Measurements from ENCODE around the gene PTGER4.
"Not testable (repeated sequence)": the region's sequence is repeated elsewhere in the genome, so short reads cannot be mapped to it uniquely, and the experiment has no call there.

The PTGER4 gene

DNA sequence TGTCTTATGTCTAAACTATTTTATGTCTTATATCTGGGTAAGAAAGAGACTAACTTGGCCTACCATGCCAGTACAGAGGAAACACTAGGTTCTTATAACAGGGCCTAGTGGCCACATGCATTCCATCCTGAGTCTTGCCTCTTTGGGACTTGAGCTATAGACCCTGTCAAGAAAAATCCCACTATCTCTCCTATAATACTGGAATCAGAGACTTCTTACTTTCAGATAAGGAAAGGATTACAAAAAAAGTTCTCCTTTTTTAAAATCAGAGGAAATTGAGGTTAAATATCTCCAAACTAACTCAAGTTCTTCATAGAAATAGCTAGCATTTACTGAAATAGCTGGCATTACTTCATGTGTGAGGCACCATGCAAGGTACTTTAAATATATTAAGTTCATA lies 34.3 kb downstream of the PTGER4 start:
- in situ Hi-C loops (cut with HindIII; ENCODE audit: low sequenced_read_pairs): no loop called here
- no peak for DNase-seq (ENCODE audit: low read depth)
- no peak overlapping the region for H3K4me3 ChIP-seq (ENCODE audit: low read depth, low read length)
- TF ChIP-seq, protein P1, sequence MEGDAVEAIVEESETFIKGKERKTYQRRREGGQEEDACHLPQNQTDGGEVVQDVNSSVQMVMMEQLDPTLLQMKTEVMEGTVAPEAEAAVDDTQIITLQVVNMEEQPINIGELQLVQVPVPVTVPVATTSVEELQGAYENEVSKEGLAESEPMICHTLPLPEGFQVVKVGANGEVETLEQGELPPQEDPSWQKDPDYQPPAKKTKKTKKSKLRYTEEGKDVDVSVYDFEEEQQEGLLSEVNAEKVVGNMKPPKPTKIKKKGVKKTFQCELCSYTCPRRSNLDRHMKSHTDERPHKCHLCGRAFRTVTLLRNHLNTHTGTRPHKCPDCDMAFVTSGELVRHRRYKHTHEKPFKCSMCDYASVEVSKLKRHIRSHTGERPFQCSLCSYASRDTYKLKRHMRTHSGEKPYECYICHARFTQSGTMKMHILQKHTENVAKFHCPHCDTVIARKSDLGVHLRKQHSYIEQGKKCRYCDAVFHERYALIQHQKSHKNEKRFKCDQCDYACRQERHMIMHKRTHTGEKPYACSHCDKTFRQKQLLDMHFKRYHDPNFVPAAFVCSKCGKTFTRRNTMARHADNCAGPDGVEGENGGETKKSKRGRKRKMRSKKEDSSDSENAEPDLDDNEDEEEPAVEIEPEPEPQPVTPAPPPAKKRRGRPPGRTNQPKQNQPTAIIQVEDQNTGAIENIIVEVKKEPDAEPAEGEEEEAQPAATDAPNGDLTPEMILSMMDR (IDR thresholded peaks at IDR 0.05; ENCODE audit: low read depth, low read length, missing control alignments): no peak

DNA sequence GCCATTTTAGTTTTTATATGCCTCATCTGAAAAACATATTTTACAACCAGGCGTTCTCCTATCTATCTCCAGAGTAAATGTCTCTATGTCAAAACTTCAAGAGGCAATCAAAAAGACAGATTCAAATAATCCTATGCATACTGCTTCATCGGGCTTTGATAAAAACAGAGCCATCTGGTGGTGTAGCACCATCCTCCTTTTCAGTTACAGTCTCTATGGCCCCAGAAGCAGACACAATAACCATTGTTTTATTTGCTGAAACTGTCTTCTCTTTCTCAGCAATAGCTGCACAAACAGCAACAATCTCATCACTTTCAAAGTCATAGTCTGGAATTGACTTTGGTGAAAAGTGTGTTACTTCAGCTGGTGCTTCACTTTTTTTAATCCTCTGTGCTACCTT lies 36.3 kb downstream of the PTGER4 start:
- H3K4me3 ChIP-seq (ENCODE audit: low read depth, low read length): no peak overlapping the region
- in situ Hi-C loops (cut with HindIII; ENCODE audit: low sequenced_read_pairs): no loop called here
- TF ChIP-seq, protein P1 (IDR thresholded peaks at IDR 0.05; ENCODE audit: low read depth, low read length, missing control alignments): peak; percentile 39
- DNase-seq (ENCODE audit: low read depth): no peak

DNA sequence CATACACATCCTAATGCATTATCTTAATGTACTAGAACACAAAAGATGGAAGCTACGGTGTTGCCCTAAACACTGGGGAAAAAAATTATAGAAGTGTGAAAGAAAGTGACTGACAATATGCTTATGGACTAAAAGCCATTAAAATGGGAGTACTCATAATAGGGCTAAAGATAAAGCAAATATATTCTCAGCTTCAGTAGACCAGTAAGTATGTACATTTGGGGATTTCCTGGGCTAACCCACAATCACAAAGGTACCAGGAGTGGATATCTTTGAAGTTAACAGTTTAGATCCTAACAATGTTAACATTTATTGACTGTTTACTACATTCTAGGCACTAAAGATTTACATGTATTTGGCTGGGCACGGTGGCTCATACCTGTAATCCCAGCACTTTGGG lies 36.9 kb downstream of the PTGER4 start:
- no peak overlapping the region for H3K4me3 ChIP-seq (ENCODE audit: low read depth, low read length)
- DNase-seq (ENCODE audit: low read depth): no peak
- TF ChIP-seq, protein P1 (IDR thresholded peaks at IDR 0.05; ENCODE audit: low read depth, low read length, missing control alignments): no peak
- in situ Hi-C loops (cut with HindIII; ENCODE audit: low sequenced_read_pairs): no loop called here

DNA sequence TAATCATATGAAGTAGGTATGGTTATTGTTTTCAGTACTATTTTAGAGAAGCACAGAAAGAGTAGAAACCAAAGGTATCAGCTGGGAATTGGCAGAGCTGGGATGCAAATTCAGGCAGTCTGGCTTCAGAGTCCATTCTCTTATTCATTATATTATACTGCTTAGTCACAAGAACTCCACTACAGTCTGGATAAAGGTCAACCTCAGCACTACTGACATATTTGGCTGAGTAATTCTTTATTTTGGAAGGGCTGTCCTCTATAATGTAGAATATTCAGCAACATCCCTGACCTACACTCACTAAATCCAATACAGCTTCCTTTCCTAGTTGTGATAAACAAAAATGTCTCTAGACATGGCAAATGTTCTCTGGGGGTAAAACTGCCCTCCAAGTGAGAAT lies 37.6 kb downstream of the PTGER4 start:
- H3K4me3 ChIP-seq (ENCODE audit: low read depth, low read length): no peak overlapping the region
- DNase-seq (ENCODE audit: low read depth): peak; percentile 49
- TF ChIP-seq, protein P1 (IDR thresholded peaks at IDR 0.05; ENCODE audit: low read depth, low read length, missing control alignments): no peak
- in situ Hi-C loops (cut with HindIII; ENCODE audit: low sequenced_read_pairs): no loop called here

DNA sequence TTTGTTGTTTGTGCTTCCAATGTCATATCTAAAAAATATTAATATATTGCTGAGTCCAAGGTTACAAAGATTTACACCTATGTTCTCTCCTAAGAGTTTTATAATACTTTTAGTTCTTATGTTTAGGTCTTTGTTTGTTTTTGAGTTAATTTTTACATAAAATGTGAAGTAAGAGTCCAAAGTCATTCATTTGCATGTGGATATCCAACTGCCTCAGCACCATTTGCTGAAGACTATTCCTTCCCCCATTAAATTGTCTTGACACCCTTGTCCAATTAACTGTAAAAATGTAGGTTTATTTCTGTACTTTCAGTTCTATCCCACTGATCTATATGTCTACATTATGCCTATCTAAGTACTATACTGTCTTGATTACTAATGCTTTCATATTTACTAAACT lies 40.4 kb downstream of the PTGER4 start:
- TF ChIP-seq, protein P1 (IDR thresholded peaks at IDR 0.05; ENCODE audit: low read depth, low read length, missing control alignments): no peak
- in situ Hi-C loops (cut with HindIII; ENCODE audit: low sequenced_read_pairs): no loop called here
- H3K4me3 ChIP-seq (ENCODE audit: low read depth, low read length): no peak overlapping the region
- no peak for DNase-seq (ENCODE audit: low read depth)

DNA sequence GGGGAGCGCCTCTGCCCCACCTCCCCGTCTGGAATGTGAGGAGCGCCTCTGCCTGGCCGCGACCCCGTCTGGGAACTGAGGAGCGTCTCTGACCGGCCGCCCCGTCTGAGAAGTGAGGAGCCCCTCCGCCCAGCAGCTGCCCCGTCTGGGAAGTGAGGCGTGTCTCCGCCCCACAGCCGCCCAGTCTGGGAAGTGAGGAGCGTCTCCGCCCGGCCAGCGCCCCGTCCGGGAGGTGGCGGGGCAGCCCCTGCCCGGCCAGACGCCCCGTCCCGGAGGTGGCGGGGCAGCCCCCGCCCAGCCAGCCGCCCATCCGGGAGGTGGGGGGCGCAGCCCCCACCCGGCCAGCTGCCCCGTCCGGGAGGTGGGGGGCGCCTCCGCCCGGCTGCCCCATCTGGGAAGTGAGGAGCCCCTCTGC lies 42.8 kb downstream of the PTGER4 start:
- H3K4me3 ChIP-seq (ENCODE audit: low read depth, low read length); in situ Hi-C loops (cut with HindIII; ENCODE audit: low sequenced_read_pairs); DNase-seq (ENCODE audit: low read depth): not testable (repeated sequence)

DNA sequence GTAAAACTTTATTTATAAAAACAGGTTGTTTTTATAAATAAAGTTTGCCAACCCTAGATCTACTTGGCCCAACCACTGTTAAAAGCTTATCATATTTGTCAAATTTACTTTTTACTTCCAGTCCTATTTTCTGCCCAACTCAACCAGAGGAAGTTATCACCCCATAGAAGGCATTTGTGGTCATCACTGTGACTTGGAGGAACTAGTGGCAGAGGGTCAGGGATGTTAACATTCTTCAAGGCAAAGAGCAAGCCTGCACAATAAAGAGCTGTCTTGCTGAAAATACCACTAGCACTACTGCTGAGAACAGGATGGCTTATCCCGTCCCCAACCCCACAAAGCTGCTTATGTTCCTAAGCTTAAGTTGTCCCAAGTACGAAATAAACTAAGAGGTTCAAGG lies 53.7 kb downstream of the PTGER4 start:
- DNase-seq (ENCODE audit: low read depth): no peak
- H3K4me3 ChIP-seq (ENCODE audit: low read depth, low read length): no peak overlapping the region
- in situ Hi-C loops (cut with HindIII; ENCODE audit: low sequenced_read_pairs): no loop called here
- TF ChIP-seq, protein P1 (IDR thresholded peaks at IDR 0.05; ENCODE audit: low read depth, low read length, missing control alignments): no peak

All from astrocyte of the cerebellum (primary cell).